ENCODE measurements around the gene SMCP.

The SMCP gene

GRCh38 chr1:152855661-152856060 is 22.5 kb upstream of the SMCP start:
- Histone ChIP-seq H2AFZ (ENCODE audit: low read length) (no peak overlapping the region), H3K4me3 (ENCODE audit: low read length, poor library complexity, severe bottlenecking) (no peak overlapping the region), H3F3A (ENCODE audit: low read depth) (no peaks in the 10 kb centered on the region), H3K9me3 (ENCODE audit: insufficient read depth, low read depth, low read length) (no peaks in the 10 kb centered on the region), H3K9ac (ENCODE audit: low read depth, low read length, poor library complexity, severe bottlenecking) (no peak overlapping the region), H3K4me2 (ENCODE audit: low read depth, low read length, poor library complexity, severe bottlenecking) (no peak overlapping the region), H3K27me3 (ENCODE audit: insufficient read depth, low read length, poor library complexity, severe bottlenecking) (no peaks in the 10 kb centered on the region), H3K9me2 (replicated peaks; ENCODE audit: low read depth, low read length) (0 out of 2 replicates have a peak, but pooled peaks cover 3% of the 10 kb centered on the region), H3K79me2 (ENCODE audit: insufficient read depth, low read length) (no peaks in the 10 kb centered on the region), H4K20me1 (ENCODE audit: insufficient read depth, low read length, poor library complexity, severe bottlenecking) (no peaks in the 10 kb centered on the region), H3K36me3 (ENCODE audit: insufficient read depth, low read length) (no peaks in the 10 kb centered on the region), H3K4me1 (ENCODE audit: insufficient read depth, low read length, poor library complexity, severe bottlenecking) (no peaks in the 10 kb centered on the region)
- TF ChIP-seq EZH2phosphoT487 (IDR thresholded peaks at IDR 0.05; ENCODE audit: borderline replicate concordance) (no peak), CTCF (conservative IDR thresholded peaks at IDR 0.05; ENCODE audit: low read length) (no peak)

- H3K4me2 ChIP-seq (ENCODE audit: low read depth, low read length, poor library complexity, severe bottlenecking) = no peak overlapping the region
- no peak for TF ChIP-seq CTCF (conservative IDR thresholded peaks at IDR 0.05; ENCODE audit: low read length)
- no peak for TF ChIP-seq EZH2phosphoT487 (IDR thresholded peaks at IDR 0.05; ENCODE audit: borderline replicate concordance)
- H4K20me1 ChIP-seq (ENCODE audit: insufficient read depth, low read length, poor library complexity, severe bottlenecking) = no peaks in the 10 kb centered on the region
- no peaks in the 10 kb centered on the region for H3K27me3 ChIP-seq (ENCODE audit: insufficient read depth, low read length, poor library complexity, severe bottlenecking)
- no peaks in the 10 kb centered on the region for H3F3A ChIP-seq (ENCODE audit: low read depth)
- no peaks in the 10 kb centered on the region for H3K4me1 ChIP-seq (ENCODE audit: insufficient read depth, low read length, poor library complexity, severe bottlenecking)
- no peaks in the 10 kb centered on the region for H3K36me3 ChIP-seq (ENCODE audit: insufficient read depth, low read length)
- no peak overlapping the region for H3K9ac ChIP-seq (ENCODE audit: low read depth, low read length, poor library complexity, severe bottlenecking)
- 0 out of 2 replicates have a peak, but pooled peaks cover 3% of the 10 kb centered on the region for H3K9me2 ChIP-seq (replicated peaks; ENCODE audit: low read depth, low read length)
- no peak overlapping the region for H3K4me3 ChIP-seq (ENCODE audit: low read length, poor library complexity, severe bottlenecking)
- no peak overlapping the region for H2AFZ ChIP-seq (ENCODE audit: low read length)
- no peaks in the 10 kb centered on the region for H3K79me2 ChIP-seq (ENCODE audit: insufficient read depth, low read length)
- H3K9me3 ChIP-seq (ENCODE audit: insufficient read depth, low read depth, low read length) = no peaks in the 10 kb centered on the region
Measured at GRCh38 chr1:152858062-152858461, 20.1 kb upstream of the SMCP start.

GRCh38 chr1:152859696-152860095 is 18.4 kb upstream of the SMCP start, which contains the start of gene LCE7A:
Gene LCE7A, plus strand, starts transcription at chr1:152859996. Its CDS starts 702 bp downstream, at chr1:152860698.
- Histone ChIP-seq H4K20me1 (ENCODE audit: insufficient read depth, low read length, poor library complexity, severe bottlenecking) (no peaks in the 10 kb centered on the region), H3K9ac (ENCODE audit: low read depth, low read length, poor library complexity, severe bottlenecking) (no peak within 1 kb of the TSS), H3K27me3 (ENCODE audit: insufficient read depth, low read length, poor library complexity, severe bottlenecking) (no peaks in the 10 kb centered on the region), H3K79me2 (ENCODE audit: insufficient read depth, low read length) (no peaks in the 10 kb centered on the region), H3K9me2 (replicated peaks; ENCODE audit: low read depth, low read length) (0 out of 2 replicates have a peak, but pooled peaks cover 3% of the 10 kb centered on the region), H3K4me1 (ENCODE audit: insufficient read depth, low read length, poor library complexity, severe bottlenecking) (no peaks in the 10 kb centered on the region), H3K36me3 (ENCODE audit: insufficient read depth, low read length) (no peaks in the 10 kb centered on the region), H3F3A (ENCODE audit: low read depth) (no peaks in the 10 kb centered on the region), H3K9me3 (ENCODE audit: insufficient read depth, low read depth, low read length) (no peaks in the 10 kb centered on the region), H3K4me2 (ENCODE audit: low read depth, low read length, poor library complexity, severe bottlenecking) (no peak within 1 kb of the TSS), H3K4me3 (ENCODE audit: low read length, poor library complexity, severe bottlenecking) (no peak within 1 kb of the TSS), H2AFZ (ENCODE audit: low read length) (no peak within 1 kb of the TSS)
- TF ChIP-seq CTCF (conservative IDR thresholded peaks at IDR 0.05; ENCODE audit: low read length) (no peak), EZH2phosphoT487 (IDR thresholded peaks at IDR 0.05; ENCODE audit: borderline replicate concordance) (no peak)
